GM23338 (cell line): Measurements from ENCODE around the gene AUH. TPM values are rescaled to one million over a fixed set of nuclear protein-coding genes. Genes with fewer than 3 reads are reported as not detected.
A peak's percentile ranks its signal among the peaks of the same experiment; 100 is the strongest.

Experiments
- ATAC-seq: fragments of 200-7000 bp; cut with Tn5 transposase; 3 replicates; pipeline ENCODE4 v1.9.1; 2020
- DNase-seq: peaks from one replicate; pipeline ENCODE4 v3.0.0-alpha.2; 2015; ENCODE audit warnings: low spot score
- H2AFZ ChIP-seq: fragments of 200-600 bp; sonication (generic); 2 replicates; pipeline ENCODE4 v1.8.0; 2016; ENCODE audit warnings: antibody characterized with exemption, mild to moderate bottlenecking, moderate library complexity
- H3F3A ChIP-seq: fragments of 200-600 bp; sonication (generic); replicated peaks from 2 replicates; pipeline ENCODE4 v1.8.0; 2017; ENCODE audit warnings: antibody characterized with exemption, mixed run types, low read depth
- H3K27ac ChIP-seq: fragments of 200-600 bp; sonication (generic); 2 replicates; pipeline ENCODE4 v1.6.1; 2016; ENCODE audit warnings: low read depth
- H3K27me3 ChIP-seq: fragments of 200-600 bp; sonication (generic); 2 replicates; pipeline ENCODE4 v1.8.0; 2016; ENCODE audit warnings: mild to moderate bottlenecking, mixed run types, moderate library complexity; ENCODE audit not compliant: insufficient read depth
- H3K36me3 ChIP-seq: fragments of 200-600 bp; sonication (generic); 2 replicates; pipeline ENCODE4 v1.8.0; 2016; ENCODE audit warnings: mild to moderate bottlenecking; ENCODE audit not compliant: insufficient read depth
- H3K4me1 ChIP-seq: fragments of 200-600 bp; sonication (generic); 2 replicates; pipeline ENCODE4 v1.8.0; 2016; ENCODE audit warnings: mild to moderate bottlenecking, moderate library complexity; ENCODE audit not compliant: insufficient read depth
- H3K4me2 ChIP-seq: fragments of 200-600 bp; sonication (generic); 2 replicates; pipeline ENCODE4 v1.7.1; 2017; ENCODE audit warnings: mixed run types
- H3K4me3 ChIP-seq: fragments of 200-600 bp; sonication (generic); 2 replicates; pipeline ENCODE4 v1.6.1; 2016; ENCODE audit warnings: mixed run types
- H3K79me2 ChIP-seq: fragments of 200-600 bp; sonication (generic); replicated peaks from 2 replicates; pipeline ENCODE4 v1.8.0; 2017; ENCODE audit warnings: mild to moderate bottlenecking; ENCODE audit not compliant: insufficient read depth
- H3K9me2 ChIP-seq: fragments of 200-600 bp; sonication (generic); 2 replicates; pipeline ENCODE4 v1.8.0; 2017; ENCODE audit not compliant: insufficient read depth
- H4K20me1 ChIP-seq: fragments of 200-600 bp; sonication (generic); replicated peaks from 2 replicates; pipeline ENCODE4 v1.8.0; 2017; ENCODE audit warnings: mild to moderate bottlenecking; ENCODE audit not compliant: insufficient read depth
- H3K27ac Mint-ChIP-seq: 2 replicates; pipeline ENCODE4 v1.8.0; 2020; ENCODE audit warnings: inconsistent platforms, mild to moderate bottlenecking, moderate library complexity, mixed read lengths
- H3K27me3 Mint-ChIP-seq: 3 replicates; pipeline ENCODE4 v1.8.0; 2022; ENCODE audit warnings: low read depth, mild to moderate bottlenecking, moderate library complexity, mixed read lengths, inconsistent platforms; ENCODE audit not compliant: insufficient read depth, poor library complexity
- H3K36me3 Mint-ChIP-seq: 3 replicates; pipeline ENCODE4 v1.8.0; 2021; ENCODE audit warnings: low read depth, mild to moderate bottlenecking, inconsistent platforms, moderate library complexity, mixed read lengths
- H3K4me1 Mint-ChIP-seq: 3 replicates; pipeline ENCODE4 v1.8.0; 2020; ENCODE audit warnings: mild to moderate bottlenecking, inconsistent platforms, mixed read lengths
- H3K4me3 Mint-ChIP-seq: 3 replicates; pipeline ENCODE4 v1.8.0; 2021; ENCODE audit warnings: moderate library complexity, mild to moderate bottlenecking, inconsistent platforms, mixed read lengths
- H3K9me3 Mint-ChIP-seq: 3 replicates; pipeline ENCODE4 v1.8.0; 2020; ENCODE audit warnings: moderate library complexity, mild to moderate bottlenecking, inconsistent platforms, mixed read lengths
- CREB1 ChIP-seq: fragments of 250-450 bp; sonication (Bioruptor Pico); IDR thresholded peaks from 2 replicates; pipeline ENCODE4 v1.5.0; 2020; ENCODE audit warnings: low read depth, mild to moderate bottlenecking, moderate library complexity
- EZH2phosphoT487 ChIP-seq: fragments of 200-600 bp; sonication (generic); IDR thresholded peaks from one replicate; pipeline ENCODE4 v1.8.1; 2018; ENCODE audit warnings: antibody characterized with exemption; ENCODE audit not compliant: unreplicated experiment
- JUNB ChIP-seq: IDR thresholded peaks from one replicate; pipeline ENCODE4 v1.6.1; 2016; ENCODE audit warnings: antibody characterized with exemption; ENCODE audit not compliant: unreplicated experiment
- NANOG ChIP-seq: IDR thresholded peaks from 2 replicates; pipeline ENCODE4 v1.6.1; 2016; ENCODE audit warnings: antibody characterized with exemption, borderline replicate concordance
- POLR2AphosphoS5 ChIP-seq: IDR thresholded peaks from 2 replicates; pipeline ENCODE4 v1.6.1; 2016; ENCODE audit warnings: antibody characterized with exemption, low read depth
- STAT1 ChIP-seq: IDR thresholded peaks from one replicate; pipeline ENCODE4 v1.6.1; 2016; ENCODE audit warnings: antibody characterized with exemption; ENCODE audit not compliant: unreplicated experiment
- ZNF114 ChIP-seq: fragments of 250-450 bp; sonication (Bioruptor Pico); IDR thresholded peaks from 2 replicates; pipeline ENCODE4 v1.5.0; 2020; ENCODE audit warnings: mild to moderate bottlenecking, moderate library complexity
- ZNF331 ChIP-seq: fragments of 250-450 bp; sonication (Bioruptor Pico); IDR thresholded peaks from 2 replicates; pipeline ENCODE4 v1.5.0; 2020; ENCODE audit warnings: low read depth, mild to moderate bottlenecking, moderate library complexity
- polyA plus RNA-seq: library from polyadenylated mRNA; unstranded; fragments of >200 nt; fragmentation: Nextera tagmentation; extraction: Ambion mirVana; gene quantifications from 2 replicates; pipeline ENCODE4 v1.2.1, GENCODE V29; 2016
- total RNA-seq: library from RNA; depleted of rRNA; stranded (reverse); fragments of >200 nt; shearing (Covaris generic); gene quantifications from 2 replicates; pipeline ENCODE4 v1.2.3, GENCODE V29; 2014
- TF ChIP-seq, protein P1 (sequence below), 2 experiments: fragments of 200-600 bp in 1 of 2; sonication (generic) in 1 of 2; conservative IDR thresholded peaks; 2 replicates each; pipeline versions ENCODE4 v1.5.1 to v1.6.1; 2016 to 2017; ENCODE audit warnings: antibody characterized with exemption in 2 of 2, low read depth in 2 of 2, mild to moderate bottlenecking in 2 of 2, moderate library complexity in 1 of 2

AUH gene
- total and polyA plus RNA-seq, 2 experiments from 2014 or later = 28.8 to 34.2 TPM

DNA sequence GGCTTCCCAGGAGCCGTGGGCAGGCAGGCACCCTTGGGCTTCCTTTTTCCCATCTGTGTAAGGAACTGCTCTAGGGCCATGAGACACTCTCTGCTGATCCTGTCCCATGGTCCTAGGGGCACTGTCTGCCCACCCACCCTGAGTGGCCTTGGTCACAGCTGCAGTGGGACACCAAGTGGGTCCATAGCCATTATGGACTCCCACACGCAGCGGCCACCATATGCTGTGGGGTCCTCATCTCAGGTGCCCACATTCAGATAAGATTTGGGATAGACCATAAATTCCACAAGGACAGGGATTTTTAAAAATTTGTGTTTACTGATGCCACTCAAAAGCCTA is 180.8 kb downstream of the AUH start:
- no peak for ATAC-seq
- DNase-seq = no peak
- Histone ChIP-seq H3K79me2 (no peaks in the 10 kb centered on the region), H2AFZ (no peak overlapping the region), H3K9me2 (no peaks in the 10 kb centered on the region), H3K4me1 (no peaks in the 10 kb centered on the region), H3K4me2 (no peak overlapping the region), H4K20me1 (no peaks in the 10 kb centered on the region), H3K27me3 (no peaks in the 10 kb centered on the region), H3K27ac (no peak overlapping the region), H3F3A (no peaks in the 10 kb centered on the region), H3K36me3 (no peaks in the 10 kb centered on the region), H3K4me3 (no peak overlapping the region)
- Mint-ChIP-seq H3K27me3 (peaks cover 5% of the 10 kb centered on the region), H3K36me3 (no peaks in the 10 kb centered on the region), H3K27ac (no peak overlapping the region), H3K4me3 (no peak overlapping the region), H3K9me3 (no peaks in the 10 kb centered on the region; the same call in 2 of the 3 replicates), H3K4me1 (peaks cover 5% of the 10 kb centered on the region; the same call in 2 of the 3 replicates)
- TF ChIP-seq JUNB = no peak

DNA sequence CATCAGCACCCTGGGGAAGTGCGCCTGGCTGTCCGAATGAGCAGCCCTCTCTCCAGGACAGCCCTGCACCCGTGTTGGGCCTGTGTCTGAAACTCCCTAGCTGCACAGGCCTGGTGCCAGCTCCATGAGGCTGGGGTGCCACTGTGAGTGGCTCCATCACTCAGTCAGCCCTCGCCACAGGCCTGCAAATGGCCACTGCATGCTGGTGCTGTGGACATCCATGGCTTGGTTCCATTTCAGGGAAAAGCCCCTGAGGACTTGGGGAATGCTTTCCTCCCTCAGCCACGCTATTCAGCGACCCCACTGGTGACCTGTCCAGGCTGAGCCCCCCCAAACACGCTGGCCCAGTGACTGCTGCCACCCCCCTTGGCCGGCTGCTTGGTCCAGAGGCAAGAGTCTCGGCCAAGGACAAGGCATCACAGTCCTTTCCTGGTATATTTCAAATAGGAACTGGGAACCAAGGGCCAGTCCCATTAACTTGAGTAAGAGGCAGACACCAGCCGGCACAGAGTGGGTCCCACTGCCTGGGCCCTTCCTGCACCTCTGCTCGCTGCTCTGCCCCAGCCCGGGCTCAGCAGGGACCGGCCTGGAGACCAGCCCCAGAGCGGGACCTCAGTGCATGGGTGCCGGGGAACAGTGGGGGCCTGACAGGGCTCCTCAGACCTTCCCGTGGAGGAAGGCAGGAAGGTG is 181.3 kb downstream of the AUH start:
- Histone ChIP-seq H3K36me3 (no peaks in the 10 kb centered on the region), H3F3A (no peaks in the 10 kb centered on the region), H3K79me2 (no peaks in the 10 kb centered on the region), H4K20me1 (no peaks in the 10 kb centered on the region), H3K9me2 (no peaks in the 10 kb centered on the region), H3K27ac (no peak overlapping the region), H3K4me2 (no peak overlapping the region), H3K27me3 (no peaks in the 10 kb centered on the region), H3K4me1 (no peaks in the 10 kb centered on the region), H3K4me3 (no peak overlapping the region), H2AFZ (no peak overlapping the region)
- peaks cover 5% of the 10 kb centered on the region; the same call in 2 of the 3 replicates for H3K4me1 Mint-ChIP-seq
- H3K36me3 Mint-ChIP-seq = no peaks in the 10 kb centered on the region
- no peak for DNase-seq
- TF ChIP-seq CREB1 (no peak), POLR2AphosphoS5 (no peak), EZH2phosphoT487 (no peak), STAT1 (no peak), ZNF114 (no peak), ZNF331 (CRISPR knock-in tag) (no peak), JUNB (no peak), NANOG (no peak)
- no peak for ATAC-seq
- no peak overlapping the region for H3K27ac Mint-ChIP-seq
- H3K9me3 Mint-ChIP-seq = no peaks in the 10 kb centered on the region; the same call in 2 of the 3 replicates
- no peak overlapping the region for H3K4me3 Mint-ChIP-seq
- peaks cover 5% of the 10 kb centered on the region for H3K27me3 Mint-ChIP-seq

DNA sequence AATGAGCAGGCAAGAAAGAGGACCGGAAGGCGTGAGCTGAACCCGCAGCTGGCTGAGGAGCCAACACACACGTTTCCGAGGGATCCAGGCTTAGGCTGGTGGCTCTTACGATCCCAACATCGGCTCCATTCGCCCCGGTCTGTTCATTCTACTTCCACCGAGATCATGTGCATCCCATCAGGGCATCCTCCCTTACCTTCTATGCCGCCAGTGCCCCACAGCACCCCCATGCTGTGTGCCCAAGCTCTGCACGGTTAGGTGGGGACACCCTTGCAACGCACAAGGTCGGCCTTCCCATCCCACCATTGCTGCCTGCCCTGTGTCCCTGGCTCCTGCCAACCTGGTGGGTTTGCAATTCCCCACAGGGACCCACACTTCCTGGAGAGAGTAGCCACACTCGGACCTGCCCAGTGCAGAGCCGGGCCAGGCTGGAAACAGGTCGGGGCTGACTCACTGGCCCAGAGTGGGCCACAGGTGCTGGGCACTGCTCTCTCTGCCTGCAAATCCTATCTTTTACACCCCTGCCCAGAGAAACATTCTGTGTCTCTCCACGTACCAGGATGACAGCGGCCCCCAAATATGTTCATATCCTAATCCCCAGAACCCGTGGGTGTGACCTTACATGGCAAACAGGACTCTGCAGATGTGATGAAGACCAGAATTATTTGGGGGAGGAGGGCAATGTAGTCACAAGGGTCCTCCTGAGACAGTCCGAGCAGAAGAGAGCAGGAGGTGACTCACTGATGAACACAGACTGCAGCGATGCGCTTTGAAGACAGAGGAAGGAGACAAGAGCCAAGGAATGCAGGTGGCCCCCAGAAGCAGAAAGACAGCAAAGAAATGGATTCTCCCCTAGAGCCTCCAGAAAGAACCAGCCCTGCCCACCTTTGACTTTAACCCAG is 182.2 kb downstream of the AUH start:
- H3K4me1 ChIP-seq = no peaks in the 10 kb centered on the region
- H3K79me2 ChIP-seq = no peaks in the 10 kb centered on the region
- Mint-ChIP-seq H3K36me3 (no peaks in the 10 kb centered on the region), H3K4me1 (peaks cover 5% of the 10 kb centered on the region; the same call in 2 of the 3 replicates), H3K27me3 (peaks cover 3% of the 10 kb centered on the region), H3K27ac (no peak overlapping the region), H3K4me3 (no peak overlapping the region), H3K9me3 (no peaks in the 10 kb centered on the region; the same call in 2 of the 3 replicates)
- no peaks in the 10 kb centered on the region for H3F3A ChIP-seq
- H3K27me3 ChIP-seq = no peaks in the 10 kb centered on the region
- no peaks in the 10 kb centered on the region for H3K9me2 ChIP-seq
- no peaks in the 10 kb centered on the region for H4K20me1 ChIP-seq
- ATAC-seq (peak; percentile 35; the same call in 1 of the 3 replicates), DNase-seq (no peak)
- no peaks in the 10 kb centered on the region for H3K36me3 ChIP-seq
- H2AFZ ChIP-seq = no peak overlapping the region
- no peak overlapping the region for H3K4me3 ChIP-seq
- no peak overlapping the region for H3K27ac ChIP-seq
- no peak overlapping the region for H3K4me2 ChIP-seq
- TF ChIP-seq, protein P1, sequence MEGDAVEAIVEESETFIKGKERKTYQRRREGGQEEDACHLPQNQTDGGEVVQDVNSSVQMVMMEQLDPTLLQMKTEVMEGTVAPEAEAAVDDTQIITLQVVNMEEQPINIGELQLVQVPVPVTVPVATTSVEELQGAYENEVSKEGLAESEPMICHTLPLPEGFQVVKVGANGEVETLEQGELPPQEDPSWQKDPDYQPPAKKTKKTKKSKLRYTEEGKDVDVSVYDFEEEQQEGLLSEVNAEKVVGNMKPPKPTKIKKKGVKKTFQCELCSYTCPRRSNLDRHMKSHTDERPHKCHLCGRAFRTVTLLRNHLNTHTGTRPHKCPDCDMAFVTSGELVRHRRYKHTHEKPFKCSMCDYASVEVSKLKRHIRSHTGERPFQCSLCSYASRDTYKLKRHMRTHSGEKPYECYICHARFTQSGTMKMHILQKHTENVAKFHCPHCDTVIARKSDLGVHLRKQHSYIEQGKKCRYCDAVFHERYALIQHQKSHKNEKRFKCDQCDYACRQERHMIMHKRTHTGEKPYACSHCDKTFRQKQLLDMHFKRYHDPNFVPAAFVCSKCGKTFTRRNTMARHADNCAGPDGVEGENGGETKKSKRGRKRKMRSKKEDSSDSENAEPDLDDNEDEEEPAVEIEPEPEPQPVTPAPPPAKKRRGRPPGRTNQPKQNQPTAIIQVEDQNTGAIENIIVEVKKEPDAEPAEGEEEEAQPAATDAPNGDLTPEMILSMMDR (conservative IDR thresholded peaks at IDR 0.05; ENCODE audit: low read depth in 2 of 2) = peak in 1 of 2 experiments; percentile 32; a peak in 2 of 4 replicates
